CD4-positive, alpha-beta T cell treated with Interleukin-6 for 4 hours (primary cell): ENCODE measurements around the gene NUDT8.
A peak's percentile ranks its signal among the peaks of the same experiment; 100 is the strongest.
"Not testable (repeated sequence)": the region's sequence is repeated elsewhere in the genome, so short reads cannot be mapped to it uniquely, and the experiment has no call there.

ENCODE experiments used
- DNase-seq: peaks from one replicate; pipeline ENCODE4 v3.0.0-alpha.2; 2020; ENCODE audit warnings: mixed read lengths

Gene NUDT8

DNA sequence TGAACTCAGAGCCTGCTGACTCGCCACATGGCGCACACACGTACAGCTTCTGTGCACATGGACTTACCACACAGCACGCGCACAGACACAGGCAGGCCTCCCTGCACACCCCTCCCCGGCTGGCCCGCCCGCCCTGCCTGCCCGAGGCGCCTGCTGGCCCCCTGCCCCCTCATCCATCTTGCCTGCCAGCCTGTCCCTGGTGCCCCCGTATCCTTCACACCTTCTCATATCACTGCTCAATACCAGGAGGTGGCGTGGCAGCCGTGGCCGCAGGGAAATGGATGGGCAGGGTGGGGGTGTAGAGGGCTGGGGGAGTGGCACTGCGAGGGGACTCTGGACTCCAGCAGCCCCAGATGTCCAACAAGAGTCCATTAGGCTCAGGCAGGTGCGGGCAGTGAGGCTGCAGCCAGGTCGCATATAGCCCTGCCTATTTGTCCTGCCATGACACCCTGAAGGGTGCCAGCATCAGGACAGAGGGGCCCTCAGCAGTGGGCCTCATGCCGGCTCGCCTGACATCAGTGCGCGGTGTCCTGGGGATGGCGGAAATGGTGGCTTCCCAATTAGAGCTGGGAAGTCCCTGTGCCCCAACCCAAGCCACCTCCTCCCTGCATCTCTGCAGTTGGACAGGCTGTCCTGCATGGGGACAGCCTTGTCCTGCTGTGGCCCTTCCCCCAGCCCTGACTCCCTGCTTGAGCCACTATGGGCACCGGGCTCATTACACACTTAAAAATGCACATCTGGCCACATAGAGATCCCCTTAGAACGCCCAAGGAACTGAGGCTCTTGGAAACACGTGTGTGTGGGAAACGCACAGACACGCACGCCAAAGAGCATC, 11.8 kb upstream of the NUDT8 start:
- DNase-seq, result no peak

DNA sequence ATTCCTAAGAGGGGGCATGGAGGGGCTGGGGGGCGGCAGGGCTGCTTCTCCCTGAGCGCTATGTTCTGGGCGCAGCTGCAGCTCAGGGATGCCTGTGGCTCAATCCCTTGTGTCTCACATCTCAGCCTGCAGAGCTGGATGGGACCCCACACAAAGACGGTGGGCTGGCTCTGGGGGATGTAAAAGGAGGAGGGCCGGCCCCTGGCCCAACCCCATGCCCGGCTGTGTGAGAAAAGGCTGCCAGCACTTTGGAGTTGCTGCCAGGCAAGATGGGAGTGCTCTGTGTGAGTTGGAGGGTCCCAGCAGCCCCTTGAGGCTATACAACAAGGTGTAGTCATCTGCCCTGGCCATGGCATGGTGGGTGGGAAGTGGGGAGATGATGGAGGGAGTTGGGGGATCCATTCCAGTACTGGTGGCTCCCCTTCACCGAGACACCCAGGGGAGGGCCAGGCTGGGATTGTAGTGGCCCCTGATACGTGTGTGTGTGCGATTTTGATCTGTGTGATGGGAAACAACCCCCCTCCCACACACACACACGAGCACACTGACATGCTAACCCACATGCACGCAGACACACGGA, 11.1 kb upstream of the NUDT8 start:
- no peak for DNase-seq

DNA sequence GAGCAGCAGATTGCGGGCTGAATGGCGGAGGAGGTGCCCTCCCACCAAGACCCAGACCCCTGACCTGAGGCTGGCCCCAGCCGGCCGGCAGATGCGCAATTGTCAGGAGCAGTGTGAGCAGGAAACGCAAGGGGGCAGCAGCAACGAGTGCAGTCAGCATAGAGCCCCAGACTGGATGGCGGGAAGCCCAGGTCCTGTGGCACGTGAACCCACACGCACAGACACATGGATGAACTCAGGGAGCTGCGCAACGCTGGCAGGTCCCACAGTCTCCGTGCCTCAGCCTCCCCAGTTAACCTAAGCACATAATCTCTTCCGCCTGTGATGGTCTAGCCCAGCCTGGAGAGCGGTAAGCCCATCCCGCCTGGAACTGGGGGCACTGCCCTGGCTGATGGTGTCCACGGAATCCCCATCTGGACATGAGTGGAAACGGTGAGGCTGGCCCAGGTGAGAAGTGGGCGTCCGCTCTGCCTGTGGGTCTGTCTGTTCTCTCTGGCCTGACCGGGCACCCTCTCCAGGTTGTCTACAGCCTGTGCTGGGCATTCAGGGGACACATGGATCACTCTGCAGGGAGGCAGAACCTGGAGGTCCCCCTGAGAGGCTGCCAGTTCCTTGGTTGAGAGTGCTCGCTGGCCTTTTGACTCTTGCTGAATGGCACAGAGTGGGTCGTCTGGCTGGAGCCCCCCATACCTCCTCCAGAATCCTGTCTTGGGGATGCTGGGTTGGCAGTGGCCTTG, 10.5 kb upstream of the NUDT8 start:
- peak; percentile 72 for DNase-seq

DNA sequence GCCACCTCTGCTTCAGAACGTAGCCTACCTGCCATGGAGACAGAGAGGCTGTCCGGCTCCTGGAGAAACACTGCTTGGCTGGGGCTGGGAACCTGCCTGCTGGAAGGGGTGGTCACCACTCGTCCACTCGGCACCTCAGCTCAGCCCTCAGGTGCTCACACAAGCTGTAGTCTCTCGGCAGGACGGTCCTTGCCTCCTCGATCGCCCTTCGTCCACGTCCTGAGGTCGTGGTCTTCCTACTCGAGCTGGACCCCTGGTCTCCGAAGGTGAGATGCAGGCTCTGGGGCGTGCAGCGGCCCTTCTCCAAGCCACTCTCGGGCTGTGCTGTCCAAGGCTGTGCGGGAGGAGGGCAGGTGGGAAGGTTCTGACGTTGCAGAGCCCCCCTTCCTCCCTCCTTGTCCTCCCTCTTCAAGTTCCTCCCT, 9.7 kb upstream of the NUDT8 start, which contains the start of gene TBX10:
TBX10 (minus strand) TSS at position 326 of the 422 bp plus-strand sequence; CDS start at position 35, 291 bp downstream.
- no peak for DNase-seq

DNA sequence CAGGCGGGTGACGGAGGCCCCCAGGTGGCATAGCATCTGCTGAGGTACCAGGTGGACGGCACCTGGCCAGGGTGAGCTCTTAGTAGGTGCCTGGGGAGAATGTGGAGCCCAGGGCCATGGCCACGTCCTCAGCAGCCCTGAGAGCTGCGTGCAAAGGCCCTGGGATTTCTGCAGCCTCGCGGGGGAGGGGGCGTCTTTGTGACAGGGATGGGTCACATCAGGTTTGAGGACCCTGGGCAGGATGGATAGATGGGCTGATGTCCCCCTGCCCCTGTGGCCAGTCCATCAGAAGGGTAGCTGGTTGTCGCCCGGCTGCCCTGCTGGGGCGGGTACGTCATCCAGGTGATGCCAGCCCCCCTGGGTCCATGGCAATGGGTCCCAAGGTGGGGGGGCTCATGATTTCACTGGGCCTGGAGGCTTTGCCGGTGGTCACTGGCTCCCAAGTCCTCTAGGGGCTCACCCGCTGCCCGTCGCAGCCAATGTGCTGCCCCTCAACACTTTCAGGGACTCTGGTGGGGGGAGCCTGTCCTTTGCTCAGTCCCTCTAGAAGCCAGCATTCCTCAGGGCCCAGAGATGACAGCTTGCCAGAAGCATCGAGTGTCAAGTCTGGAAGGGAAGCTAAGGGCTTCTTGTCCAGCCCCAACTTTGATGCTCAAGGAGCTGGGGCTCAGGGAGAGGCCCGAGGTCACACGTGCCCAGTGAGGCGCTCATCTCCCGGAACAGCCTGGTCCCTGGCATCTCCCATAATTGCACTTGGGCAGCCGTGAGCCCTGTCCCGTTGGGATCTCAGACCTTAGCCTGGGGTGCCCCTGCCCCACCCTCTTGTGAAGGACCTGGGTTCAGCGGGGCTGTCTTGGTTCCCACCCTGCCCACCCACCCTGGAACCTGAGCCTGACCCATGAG, 9.0 kb upstream of the NUDT8 start:
- no peak for DNase-seq

DNA sequence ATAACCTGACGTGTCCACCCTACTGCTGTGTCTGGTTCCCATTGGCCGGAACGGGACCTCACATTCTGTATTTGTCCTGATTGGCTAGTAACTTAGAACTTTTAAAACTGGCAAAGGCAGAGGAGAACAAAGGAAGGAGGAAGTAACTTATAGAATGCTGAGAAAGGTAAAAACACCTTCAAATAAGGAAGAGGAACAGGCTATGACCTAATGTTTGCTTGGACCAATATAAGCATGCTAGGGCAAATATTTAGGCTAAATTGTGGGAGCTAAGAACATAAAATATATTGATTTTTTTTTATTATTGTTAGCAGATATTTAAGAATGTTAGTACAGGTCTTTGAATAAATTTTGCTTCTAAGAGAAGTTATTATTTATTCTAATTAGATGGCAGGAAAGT, 7.7 kb upstream of the NUDT8 start:
- not testable (repeated sequence) for DNase-seq

DNA sequence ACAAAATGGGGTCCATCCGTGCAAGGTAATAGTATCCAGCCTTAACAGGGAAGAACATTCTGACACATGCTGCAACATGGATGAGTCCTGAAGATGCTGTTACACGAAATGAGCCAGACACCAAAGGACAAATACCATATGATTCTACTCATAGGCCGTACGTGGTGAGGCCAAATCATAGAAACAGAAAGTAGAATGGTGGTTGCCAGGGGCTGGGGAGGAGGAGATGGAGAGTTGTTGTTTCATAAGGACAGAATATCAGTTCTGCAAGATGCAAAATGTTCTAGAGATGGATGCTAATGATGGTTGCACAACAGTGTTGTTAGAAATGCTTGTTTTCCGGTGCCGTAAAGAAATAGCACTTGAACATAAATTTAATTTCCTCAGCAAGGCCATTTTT, 7.2 kb upstream of the NUDT8 start:
- DNase-seq, result no peak

DNA sequence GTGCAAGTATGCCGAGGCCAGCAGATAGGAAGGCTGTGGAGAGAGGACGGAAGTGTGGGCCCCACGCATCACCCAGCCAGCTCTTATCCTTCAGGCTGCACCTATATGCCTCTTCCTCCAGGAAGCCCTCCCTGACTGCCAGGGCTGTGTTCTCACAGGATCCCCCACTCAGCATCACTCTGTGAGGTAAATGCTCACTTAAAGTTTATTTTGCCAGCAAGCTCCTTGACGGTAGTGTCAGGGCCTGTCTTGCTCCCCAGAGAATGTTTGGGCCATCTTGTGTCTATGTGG, 5.4 kb upstream of the NUDT8 start:
- DNase-seq, result no peak

DNA sequence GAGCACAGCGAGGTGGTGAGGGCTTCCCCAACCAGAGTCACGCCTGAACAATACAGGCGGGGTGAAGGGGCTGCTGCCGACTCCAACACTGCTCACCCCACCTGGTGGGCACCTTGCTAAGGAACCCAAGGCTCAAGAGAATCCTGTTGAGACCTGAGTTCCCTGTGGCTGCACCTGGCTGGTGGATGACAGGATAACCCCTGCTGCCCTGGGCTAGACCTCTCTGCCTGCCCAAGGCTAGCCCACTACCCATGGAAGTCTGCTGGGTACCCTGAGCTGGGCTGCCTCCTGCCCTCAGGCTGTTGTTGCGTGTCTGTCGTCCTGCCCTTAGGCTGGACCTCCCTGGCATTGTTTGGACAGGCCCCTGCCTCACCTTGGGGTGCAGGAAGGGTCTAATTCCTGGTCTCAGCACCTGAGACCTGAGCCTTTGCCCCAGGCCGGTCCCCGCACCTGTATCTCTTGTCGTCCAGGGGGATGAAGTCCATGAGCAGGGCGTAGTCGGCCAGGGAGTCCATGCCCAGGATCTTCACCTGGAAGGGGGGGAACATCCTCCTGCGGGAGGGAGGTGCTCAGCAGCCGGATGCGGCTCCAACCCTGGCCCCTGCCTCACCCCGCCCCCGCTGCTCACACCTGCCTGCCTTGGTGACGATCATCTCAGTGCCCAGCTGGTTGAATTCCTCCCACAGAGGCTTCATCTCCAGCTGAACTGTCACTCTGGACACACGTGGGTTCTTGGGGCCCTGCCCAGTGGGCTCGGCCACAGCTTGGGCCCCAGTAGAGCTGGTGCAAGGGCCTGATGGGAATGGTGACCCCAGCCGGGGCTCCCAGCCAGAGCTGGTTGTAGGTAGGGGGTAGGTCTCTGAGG, 4.9 kb upstream of the NUDT8 start:
- no peak for DNase-seq

DNA sequence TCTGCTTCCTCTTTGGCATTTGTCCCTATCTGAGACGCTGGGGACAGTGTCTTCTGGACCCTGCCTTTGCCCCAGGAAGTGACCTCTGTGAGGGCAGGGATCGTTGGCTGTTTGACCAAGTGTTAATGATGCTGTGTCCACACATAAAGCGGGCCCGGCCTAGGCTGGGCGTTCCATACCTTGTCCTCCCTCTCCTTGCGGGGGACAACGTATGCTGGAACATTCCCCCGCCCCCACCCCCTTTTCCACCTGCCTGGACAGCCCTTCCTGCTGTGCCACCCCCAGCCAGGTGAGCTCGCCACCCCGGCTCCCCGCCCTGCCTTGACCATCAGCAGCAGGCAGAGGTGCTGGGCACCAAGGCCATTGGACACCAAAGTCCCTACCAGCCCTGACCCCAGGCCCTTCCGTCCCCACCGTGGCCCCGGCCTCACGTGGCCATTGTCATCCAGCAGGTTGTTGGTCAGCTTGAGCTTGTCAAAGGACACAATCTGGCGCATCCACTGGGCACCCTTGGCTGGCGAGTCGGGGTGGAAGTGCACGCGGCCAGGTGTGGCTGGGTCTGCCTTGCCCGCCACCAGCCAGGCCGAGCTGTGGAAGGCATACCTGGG, 4.1 kb upstream of the NUDT8 start:
- DNase-seq, result no peak

DNA sequence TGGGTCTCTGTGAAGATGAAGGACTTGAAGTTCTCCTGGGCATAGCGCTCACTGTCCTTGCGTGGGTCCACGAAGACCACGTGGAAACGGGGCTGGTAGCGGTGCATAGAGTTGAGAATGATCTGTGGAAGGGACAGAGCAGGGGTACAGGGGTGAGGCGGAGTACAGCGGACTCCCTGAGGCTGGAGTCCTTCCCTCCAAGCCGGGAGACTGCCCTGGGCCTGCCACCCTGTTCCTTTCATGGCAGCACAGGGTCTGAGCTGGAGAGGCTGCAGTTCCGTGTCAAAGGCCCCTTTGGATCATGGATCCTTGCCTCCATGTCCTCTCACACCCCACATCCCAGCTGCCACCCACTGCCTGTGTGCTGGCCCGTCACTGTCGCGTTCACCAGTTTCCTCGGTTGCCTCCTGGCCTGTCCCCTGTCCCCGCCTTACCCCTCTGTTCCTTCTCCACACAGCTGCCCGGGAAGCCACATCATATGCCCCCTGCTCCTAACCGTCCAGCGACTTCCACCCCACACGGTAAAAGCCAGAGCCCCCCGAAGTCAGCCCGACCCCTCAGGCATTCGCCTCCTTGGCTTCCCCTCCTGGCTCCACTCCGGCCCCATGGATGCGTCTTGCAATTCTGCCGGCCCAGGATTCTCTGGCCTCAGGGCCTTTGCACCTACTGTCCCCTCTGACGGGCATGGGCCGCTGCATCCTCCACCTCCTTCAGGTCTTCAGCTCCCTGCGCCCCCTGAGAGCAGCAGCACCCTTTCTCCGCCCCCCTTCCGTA, 3.4 kb upstream of the NUDT8 start:
- no peak for DNase-seq

DNA sequence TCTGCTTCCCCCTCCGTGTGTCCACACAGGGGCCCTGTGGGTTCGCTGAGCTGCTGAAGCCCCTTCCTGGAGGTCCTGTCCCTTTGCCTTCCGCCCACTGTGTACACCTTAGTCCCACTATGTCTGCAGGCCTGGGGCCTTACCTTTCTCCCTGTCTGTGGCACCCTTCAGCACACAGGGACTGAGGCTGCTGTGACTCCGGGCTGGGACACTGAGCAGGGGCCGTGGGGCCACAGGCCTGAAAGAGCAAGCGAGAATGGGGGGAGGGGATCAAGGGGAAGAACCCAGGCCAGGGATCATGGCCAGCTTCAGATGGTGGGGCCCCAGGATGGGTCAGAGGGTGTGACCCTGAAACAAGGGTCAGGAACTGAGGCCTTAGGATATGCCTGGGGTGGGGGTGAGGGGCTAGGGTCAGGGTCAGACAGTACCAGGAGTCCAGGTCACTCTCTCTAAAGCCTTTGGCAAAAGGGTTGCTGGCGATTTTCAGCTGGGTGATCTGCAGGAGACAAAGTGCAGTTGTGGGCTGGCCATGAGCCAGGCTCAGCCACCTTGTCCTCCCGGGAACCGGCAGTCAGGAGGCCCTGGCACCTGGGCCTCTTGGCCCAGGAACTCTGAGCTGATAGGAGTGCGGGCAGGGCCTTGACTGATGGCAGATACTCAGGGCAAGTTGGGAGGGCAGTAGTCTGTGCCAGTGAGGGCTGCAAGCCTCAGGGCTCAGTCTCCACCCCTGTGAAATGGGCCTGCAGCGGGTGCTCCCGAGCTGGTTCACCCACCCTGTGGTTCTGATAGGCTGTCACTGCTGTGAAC, 2.6 kb upstream of the NUDT8 start:
- no peak for DNase-seq

DNA sequence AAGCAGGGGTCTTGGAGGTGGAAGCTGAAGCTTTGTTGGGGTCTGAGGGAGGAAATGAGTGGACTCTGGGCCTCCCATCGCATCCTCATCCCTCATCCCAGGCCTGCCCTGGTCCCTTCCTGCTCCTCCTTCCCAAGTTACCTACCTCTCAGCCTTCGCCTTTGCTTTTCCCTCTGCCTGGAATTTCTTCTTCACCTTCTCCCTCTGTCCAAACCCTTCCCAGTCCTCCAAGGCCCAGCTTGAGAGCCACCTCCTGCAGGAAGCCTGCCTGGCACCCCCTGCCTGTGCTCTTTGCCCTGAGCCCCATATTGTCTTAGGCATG, 2.1 kb upstream of the NUDT8 start:
- DNase-seq, result no peak

DNA sequence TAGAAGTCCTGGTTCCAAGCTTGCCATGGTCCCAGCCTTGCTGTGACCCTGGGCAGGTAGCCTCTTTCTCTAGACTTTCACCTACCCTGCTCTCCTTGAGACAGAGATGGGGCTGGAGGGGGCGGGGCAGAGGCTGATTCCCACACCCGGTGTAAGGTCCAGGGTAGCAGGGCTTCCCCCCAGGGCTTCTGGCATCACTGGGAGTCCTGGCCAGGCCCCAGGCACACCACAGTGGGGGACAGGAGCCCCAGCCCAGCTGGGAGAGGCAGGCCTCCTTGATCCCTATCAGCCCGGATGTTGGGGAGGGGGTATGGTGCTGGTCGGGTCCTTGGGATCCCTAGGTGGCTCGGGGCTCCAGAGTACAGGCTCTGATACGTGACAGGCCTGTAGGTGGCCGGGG, 1.7 kb upstream of the NUDT8 start:
- DNase-seq, result no peak

DNA sequence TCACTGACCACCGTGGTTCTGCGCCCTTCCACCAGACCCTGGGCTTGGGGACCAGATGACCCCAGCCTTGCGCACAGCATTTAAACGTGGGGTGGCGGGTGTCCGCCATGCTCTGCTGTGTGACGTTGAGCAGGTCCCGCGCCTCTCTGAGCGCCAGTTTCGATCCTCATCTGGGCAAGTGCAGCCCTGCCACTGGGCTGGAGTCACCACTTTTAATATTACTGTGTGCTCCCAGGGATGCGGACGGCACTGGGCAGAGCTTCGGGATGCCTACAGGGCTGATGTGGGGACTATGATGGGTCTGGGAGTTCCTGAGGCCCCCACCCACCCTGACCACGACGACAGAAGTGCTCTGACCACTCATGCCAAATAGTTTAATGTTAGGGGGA, 1.2 kb upstream of the NUDT8 start:
- no peak for DNase-seq

DNA sequence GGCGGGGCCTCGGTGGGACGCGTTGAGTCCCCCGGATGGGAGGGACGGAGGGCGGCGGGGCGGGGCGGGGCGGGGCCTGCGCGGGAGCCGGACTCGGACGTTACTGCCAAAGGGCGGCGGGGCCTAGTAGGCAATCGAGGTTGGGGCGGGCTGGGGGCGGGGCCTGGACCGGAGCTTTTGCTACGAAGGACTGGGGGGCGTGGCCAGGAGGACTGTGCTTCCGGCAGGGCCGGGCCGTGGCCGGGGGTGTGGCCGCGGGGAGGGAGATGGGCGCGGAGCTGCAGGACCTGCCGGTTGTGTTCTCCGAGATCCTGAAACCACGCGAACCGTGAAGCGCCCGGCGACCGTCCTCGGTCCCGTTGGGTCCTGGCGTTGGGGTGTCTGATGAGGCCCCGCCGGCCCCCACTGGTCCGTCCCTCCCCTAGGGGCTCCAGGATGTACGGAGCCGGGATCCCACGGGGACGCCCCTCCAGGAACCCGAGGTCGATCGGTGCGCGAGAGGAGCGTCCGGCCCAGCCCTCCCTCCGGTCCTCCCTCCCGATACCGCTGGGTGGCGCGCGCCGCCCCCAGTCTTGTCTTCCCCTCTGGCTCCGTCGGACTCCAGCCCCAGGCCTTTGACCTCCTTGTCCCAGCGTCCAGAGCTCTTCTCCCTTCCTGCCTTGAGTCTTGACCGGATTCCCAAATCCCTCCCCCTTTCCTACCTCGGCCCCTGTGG, 648 bp upstream of the NUDT8 start:
- peak; percentile 99 for DNase-seq

DNA sequence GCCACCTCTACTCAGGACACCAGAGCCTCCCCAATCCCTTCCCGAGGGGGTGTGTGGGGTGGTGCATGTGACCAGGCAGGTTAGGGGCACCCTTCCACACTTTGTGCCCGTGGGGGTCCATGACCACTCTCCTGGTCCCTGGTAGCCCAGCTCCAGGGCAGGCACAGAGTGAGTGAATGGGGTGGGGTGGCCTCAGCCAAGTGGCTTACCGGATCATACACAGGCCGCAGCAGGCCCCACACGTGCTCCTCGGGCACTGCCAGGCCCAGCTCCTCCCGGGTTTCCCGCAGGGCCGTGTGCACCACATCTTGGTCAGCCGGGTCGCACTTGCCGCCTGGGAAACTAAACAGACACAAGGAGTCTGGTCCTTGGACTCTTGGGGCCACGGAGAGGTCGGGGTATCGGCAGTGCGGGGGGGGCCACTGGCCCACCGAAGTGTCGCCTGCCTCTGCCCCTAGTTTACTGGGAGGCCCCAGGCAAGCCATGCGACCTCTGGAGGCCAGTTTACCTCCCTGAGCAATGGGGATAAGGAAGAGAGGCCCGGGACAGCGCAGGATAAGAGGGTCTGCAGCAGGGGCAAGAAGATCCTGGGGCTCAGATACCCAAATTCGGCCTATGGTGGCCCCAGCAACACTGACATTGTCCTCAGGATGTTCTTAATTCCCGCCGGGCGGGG, 889 bp downstream of the NUDT8 start:
- no peak for DNase-seq

DNA sequence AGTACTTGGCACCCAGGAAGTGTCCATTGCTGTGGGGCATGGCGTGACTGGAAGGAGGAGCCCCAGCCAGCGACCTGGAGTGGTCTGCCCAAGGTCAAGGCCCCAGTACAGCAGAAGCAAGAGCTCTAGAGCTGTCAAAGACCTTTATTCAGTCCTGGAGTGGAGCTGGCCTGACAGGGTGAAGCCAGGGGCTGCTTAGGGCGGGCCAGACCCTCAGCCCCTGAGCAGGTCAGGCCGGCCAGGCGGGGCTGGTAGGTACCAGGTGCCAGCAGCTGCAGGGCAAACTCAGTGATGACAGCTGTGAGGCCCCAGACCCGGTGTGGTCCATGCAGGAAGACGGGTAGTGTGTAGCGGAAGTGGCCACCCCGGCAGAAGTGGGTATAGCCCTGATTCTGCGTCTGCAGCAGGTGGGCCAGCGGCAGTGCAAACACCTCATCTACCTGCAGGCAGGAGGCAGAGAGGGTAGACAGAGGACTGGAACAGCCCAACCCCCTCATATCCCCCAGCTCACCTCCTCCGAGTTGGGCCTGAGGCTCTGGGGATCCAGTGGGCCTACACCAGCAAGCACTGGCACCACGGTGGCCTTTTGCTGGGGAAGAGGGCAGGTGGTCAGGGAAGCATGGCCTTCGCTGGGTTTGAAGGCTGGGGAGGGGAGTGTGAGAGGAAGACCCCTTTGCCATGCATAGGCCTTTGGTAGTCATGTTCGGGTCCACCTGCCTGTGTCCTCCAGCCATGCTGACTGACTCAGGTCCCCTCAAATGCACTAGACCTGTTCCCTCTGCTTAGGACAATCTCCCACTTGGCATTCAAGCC, 1.7 kb downstream of the NUDT8 start:
- DNase-seq, result no peak
